K562 (cell line): ENCODE data around the gene KCNK1. TPM values are rescaled to one million over a fixed set of nuclear protein-coding genes. Genes with fewer than 3 reads are reported as not detected.

Source experiments
- EGR1 ChIP-seq: fragments of 450-650 bp; conservative IDR thresholded peaks from 2 replicates; pipeline ENCODE4 v1.6.1; 2017; ENCODE audit warnings: mild to moderate bottlenecking
- ELF2 ChIP-seq: fragments of 250-450 bp; sonication (Bioruptor Pico); IDR thresholded peaks from 2 replicates; pipeline ENCODE4 v1.5.0; 2021; ENCODE audit warnings: mild to moderate bottlenecking
- RUNX1 ChIP-seq: sonication (generic); IDR thresholded peaks from 2 replicates; pipeline ENCODE4 v1.6.1; 2016; ENCODE audit warnings: antibody characterized with exemption, low read depth
- SUPT5H ChIP-seq: fragments of 450-650 bp; IDR thresholded peaks from 2 replicates; pipeline ENCODE4 v1.6.1; 2016
- ZNF217 ChIP-seq: sonication (generic); formaldehyde crosslinking; IDR thresholded peaks from 2 replicates; pipeline ENCODE4 v1.8.0; 2022; ENCODE audit warnings: mild to moderate bottlenecking, missing genetic modification reagents
- ZNF764 ChIP-seq: fragments of 250-450 bp; sonication (Bioruptor Pico); IDR thresholded peaks from 2 replicates; pipeline ENCODE4 v1.4.0; 2020; ENCODE audit warnings: low read depth, mild to moderate bottlenecking, moderate library complexity
- ZZZ3 ChIP-seq: fragments of 450-650 bp; IDR thresholded peaks from 2 replicates; pipeline ENCODE4 v1.6.1; 2016; ENCODE audit warnings: antibody characterized with exemption, mild to moderate bottlenecking, moderate library complexity
- polyA plus RNA-seq, 8 experiments: library from polyadenylated mRNA; depleted of rRNA in 4 of 8; stranded (reverse) in 5 of 8; unstranded in 3 of 8; fragments of >200 nt; fragmentation: Nextera tagmentation in 2 of 8; fragmentation: Illumina TruSeq in 1 of 8; extraction: Ambion mirVana in 2 of 8; extraction: Trizol in 1 of 8; gene quantifications; 2 replicates each; pipeline versions ENCODE4 v1.2.1 to v1.2.3, GENCODE V29; 2011 to 2014; ENCODE audit warnings: inconsistent platforms in 1 of 8, missing spikeins in 1 of 8
- total RNA-seq, 7 experiments: library from RNA; depleted of rRNA in 6 of 7; stranded (reverse); fragments of >200 nt in 6 of 7; fragmentation: Illumina TruSeq in 2 of 7; extraction: Trizol in 2 of 7; gene quantifications; 2 replicates each; pipeline versions ENCODE4 v1.2.1 to v1.2.3, GENCODE V29; 2011 to 2021; ENCODE audit warnings: low replicate concordance in 1 of 7
- TF ChIP-seq, protein P1 (sequence below), 2 experiments: fragments of 450-650 bp in 1 of 2; sonication (generic) in 1 of 2; formaldehyde crosslinking in 1 of 2; IDR thresholded peaks; 2 replicates each; pipeline versions ENCODE4 v1.7.1 to v1.9.0; 2016 to 2022; ENCODE audit warnings: inconsistent platforms in 1 of 2, mild to moderate bottlenecking in 1 of 2, missing genetic modification reagents in 1 of 2
- TF ChIP-seq, protein P2 (sequence below): sonication (generic); formaldehyde crosslinking; IDR thresholded peaks from 2 replicates; pipeline ENCODE4 v1.8.0; 2022; ENCODE audit warnings: mild to moderate bottlenecking, missing genetic modification reagents
- TF ChIP-seq, protein P3 (sequence below): fragments of 450-650 bp; IDR thresholded peaks from 2 replicates; pipeline ENCODE4 v1.6.1; 2016; ENCODE audit warnings: antibody characterized with exemption
- TF ChIP-seq, protein P4 (sequence below), 2 experiments: fragments of 450-650 bp; conservative IDR thresholded peaks; 2 replicates each; pipeline ENCODE4 v1.6.1; 2017; ENCODE audit warnings: mild to moderate bottlenecking in 2 of 2, moderate library complexity in 2 of 2

The KCNK1 gene
- total and polyA plus RNA-seq, 9 of the 15 experiments (the other 6 are each of a cell fraction or from before 2014, with no cell fraction given) = 3.1 to 22.7 (median 6.0) TPM

DNA sequence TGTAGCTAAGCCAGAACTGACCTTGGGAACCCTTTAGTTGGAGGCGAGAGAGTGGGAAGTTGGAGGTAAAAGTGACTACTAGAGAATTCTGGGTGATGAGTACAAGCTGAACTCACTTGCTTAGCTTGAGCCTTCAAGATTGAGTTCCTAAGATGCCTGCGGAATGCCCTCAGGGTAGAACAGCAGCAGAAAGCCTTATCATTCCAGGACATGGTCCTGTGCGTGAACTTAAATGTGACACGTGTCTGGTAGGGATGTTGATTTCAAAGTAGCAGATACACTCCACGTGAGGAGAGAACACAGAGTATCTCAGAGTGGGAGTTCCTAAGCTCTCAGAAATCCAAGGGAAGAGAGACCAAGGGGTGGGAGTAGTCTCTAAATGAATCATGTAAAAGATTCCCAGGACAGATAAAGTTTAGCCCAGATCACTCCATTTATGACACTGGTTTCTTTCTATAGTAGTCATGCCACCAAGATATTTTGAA lies 60.1 kb downstream of the KCNK1 start (continued):
- TF ChIP-seq, protein P1, sequence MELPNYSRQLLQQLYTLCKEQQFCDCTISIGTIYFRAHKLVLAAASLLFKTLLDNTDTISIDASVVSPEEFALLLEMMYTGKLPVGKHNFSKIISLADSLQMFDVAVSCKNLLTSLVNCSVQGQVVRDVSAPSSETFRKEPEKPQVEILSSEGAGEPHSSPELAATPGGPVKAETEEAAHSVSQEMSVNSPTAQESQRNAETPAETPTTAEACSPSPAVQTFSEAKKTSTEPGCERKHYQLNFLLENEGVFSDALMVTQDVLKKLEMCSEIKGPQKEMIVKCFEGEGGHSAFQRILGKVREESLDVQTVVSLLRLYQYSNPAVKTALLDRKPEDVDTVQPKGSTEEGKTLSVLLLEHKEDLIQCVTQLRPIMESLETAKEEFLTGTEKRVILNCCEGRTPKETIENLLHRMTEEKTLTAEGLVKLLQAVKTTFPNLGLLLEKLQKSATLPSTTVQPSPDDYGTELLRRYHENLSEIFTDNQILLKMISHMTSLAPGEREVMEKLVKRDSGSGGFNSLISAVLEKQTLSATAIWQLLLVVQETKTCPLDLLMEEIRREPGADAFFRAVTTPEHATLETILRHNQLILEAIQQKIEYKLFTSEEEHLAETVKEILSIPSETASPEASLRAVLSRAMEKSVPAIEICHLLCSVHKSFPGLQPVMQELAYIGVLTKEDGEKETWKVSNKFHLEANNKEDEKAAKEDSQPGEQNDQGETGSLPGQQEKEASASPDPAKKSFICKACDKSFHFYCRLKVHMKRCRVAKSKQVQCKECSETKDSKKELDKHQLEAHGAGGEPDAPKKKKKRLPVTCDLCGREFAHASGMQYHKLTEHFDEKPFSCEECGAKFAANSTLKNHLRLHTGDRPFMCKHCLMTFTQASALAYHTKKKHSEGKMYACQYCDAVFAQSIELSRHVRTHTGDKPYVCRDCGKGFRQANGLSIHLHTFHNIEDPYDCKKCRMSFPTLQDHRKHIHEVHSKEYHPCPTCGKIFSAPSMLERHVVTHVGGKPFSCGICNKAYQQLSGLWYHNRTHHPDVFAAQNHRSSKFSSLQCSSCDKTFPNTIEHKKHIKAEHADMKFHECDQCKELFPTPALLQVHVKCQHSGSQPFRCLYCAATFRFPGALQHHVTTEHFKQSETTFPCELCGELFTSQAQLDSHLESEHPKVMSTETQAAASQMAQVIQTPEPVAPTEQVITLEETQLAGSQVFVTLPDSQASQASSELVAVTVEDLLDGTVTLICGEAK (IDR thresholded peaks at IDR 0.05) = 0 out of 2 replicates have a peak, but pooled peaks have one; percentile 11
- TF ChIP-seq, protein P1 (CRISPR knock-in tag; IDR thresholded peaks at IDR 0.05) = no peak
- TF ChIP-seq, protein P2, sequence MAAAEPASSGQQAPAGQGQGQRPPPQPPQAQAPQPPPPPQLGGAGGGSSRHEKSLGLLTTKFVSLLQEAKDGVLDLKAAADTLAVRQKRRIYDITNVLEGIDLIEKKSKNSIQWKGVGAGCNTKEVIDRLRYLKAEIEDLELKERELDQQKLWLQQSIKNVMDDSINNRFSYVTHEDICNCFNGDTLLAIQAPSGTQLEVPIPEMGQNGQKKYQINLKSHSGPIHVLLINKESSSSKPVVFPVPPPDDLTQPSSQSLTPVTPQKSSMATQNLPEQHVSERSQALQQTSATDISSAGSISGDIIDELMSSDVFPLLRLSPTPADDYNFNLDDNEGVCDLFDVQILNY (CRISPR knock-in tag) = no peak
- no peak for TF ChIP-seq RUNX1
- TF ChIP-seq ZZZ3 = no peak
- TF ChIP-seq EGR1 = peak; percentile 44; the same call in 1 of the 2 replicates
- TF ChIP-seq, protein P3, sequence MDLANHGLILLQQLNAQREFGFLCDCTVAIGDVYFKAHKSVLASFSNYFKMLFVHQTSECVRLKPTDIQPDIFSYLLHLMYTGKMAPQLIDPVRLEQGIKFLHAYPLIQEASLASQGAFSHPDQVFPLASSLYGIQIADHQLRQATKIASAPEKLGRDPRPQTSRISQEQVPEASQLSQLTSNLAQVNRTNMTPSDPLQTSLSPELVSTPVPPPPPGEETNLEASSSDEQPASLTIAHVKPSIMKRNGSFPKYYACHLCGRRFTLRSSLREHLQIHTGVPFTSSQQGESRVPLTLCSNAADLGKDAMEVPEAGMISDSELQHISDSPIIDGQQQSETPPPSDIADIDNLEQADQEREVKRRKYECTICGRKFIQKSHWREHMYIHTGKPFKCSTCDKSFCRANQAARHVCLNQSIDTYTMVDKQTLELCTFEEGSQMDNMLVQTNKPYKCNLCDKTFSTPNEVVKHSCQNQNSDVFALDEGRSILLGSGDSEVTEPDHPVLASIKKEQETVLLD = peak; percentile 56; the same call in 1 of the 2 replicates
- no peak for TF ChIP-seq SUPT5H
- TF ChIP-seq ZNF217 (CRISPR knock-in tag) = no peak
- no peak for TF ChIP-seq ELF2 (CRISPR knock-in tag)
- no peak for TF ChIP-seq ZNF764
- TF ChIP-seq, protein P4, sequence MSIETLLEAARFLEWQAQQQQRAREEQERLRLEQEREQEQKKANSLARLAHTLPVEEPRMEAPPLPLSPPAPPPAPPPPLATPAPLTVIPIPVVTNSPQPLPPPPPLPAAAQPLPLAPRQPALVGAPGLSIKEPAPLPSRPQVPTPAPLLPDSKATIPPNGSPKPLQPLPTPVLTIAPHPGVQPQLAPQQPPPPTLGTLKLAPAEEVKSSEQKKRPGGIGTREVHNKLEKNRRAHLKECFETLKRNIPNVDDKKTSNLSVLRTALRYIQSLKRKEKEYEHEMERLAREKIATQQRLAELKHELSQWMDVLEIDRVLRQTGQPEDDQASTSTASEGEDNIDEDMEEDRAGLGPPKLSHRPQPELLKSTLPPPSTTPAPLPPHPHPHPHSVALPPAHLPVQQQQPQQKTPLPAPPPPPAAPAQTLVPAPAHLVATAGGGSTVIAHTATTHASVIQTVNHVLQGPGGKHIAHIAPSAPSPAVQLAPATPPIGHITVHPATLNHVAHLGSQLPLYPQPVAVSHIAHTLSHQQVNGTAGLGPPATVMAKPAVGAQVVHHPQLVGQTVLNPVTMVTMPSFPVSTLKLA (conservative IDR thresholded peaks at IDR 0.05) = peak; percentile 77 to 88
